GM23338 (cell line): ENCODE results near the gene NOL3. TPM values are rescaled to one million over a fixed set of nuclear protein-coding genes. Genes with fewer than 3 reads are reported as not detected.

Experiments used
- ATAC-seq: fragments of 200-7000 bp; cut with Tn5 transposase; 3 replicates; pipeline ENCODE4 v1.9.1; 2020
- DNase-seq: peaks from one replicate; pipeline ENCODE4 v3.0.0-alpha.2; 2015; ENCODE audit warnings: low spot score
- H2AFZ ChIP-seq: fragments of 200-600 bp; sonication (generic); 2 replicates; pipeline ENCODE4 v1.8.0; 2016; ENCODE audit warnings: antibody characterized with exemption, mild to moderate bottlenecking, moderate library complexity
- H3F3A ChIP-seq: fragments of 200-600 bp; sonication (generic); replicated peaks from 2 replicates; pipeline ENCODE4 v1.8.0; 2017; ENCODE audit warnings: antibody characterized with exemption, mixed run types, low read depth
- H3K27ac ChIP-seq: fragments of 200-600 bp; sonication (generic); 2 replicates; pipeline ENCODE4 v1.6.1; 2016; ENCODE audit warnings: low read depth
- H3K27me3 ChIP-seq: fragments of 200-600 bp; sonication (generic); 2 replicates; pipeline ENCODE4 v1.8.0; 2016; ENCODE audit warnings: mild to moderate bottlenecking, mixed run types, moderate library complexity; ENCODE audit not compliant: insufficient read depth
- H3K36me3 ChIP-seq: fragments of 200-600 bp; sonication (generic); 2 replicates; pipeline ENCODE4 v1.8.0; 2016; ENCODE audit warnings: mild to moderate bottlenecking; ENCODE audit not compliant: insufficient read depth
- H3K4me1 ChIP-seq: fragments of 200-600 bp; sonication (generic); 2 replicates; pipeline ENCODE4 v1.8.0; 2016; ENCODE audit warnings: mild to moderate bottlenecking, moderate library complexity; ENCODE audit not compliant: insufficient read depth
- H3K4me2 ChIP-seq: fragments of 200-600 bp; sonication (generic); 2 replicates; pipeline ENCODE4 v1.7.1; 2017; ENCODE audit warnings: mixed run types
- H3K4me3 ChIP-seq: fragments of 200-600 bp; sonication (generic); 2 replicates; pipeline ENCODE4 v1.6.1; 2016; ENCODE audit warnings: mixed run types
- H3K79me2 ChIP-seq: fragments of 200-600 bp; sonication (generic); replicated peaks from 2 replicates; pipeline ENCODE4 v1.8.0; 2017; ENCODE audit warnings: mild to moderate bottlenecking; ENCODE audit not compliant: insufficient read depth
- H3K9me2 ChIP-seq: fragments of 200-600 bp; sonication (generic); 2 replicates; pipeline ENCODE4 v1.8.0; 2017; ENCODE audit not compliant: insufficient read depth
- H4K20me1 ChIP-seq: fragments of 200-600 bp; sonication (generic); replicated peaks from 2 replicates; pipeline ENCODE4 v1.8.0; 2017; ENCODE audit warnings: mild to moderate bottlenecking; ENCODE audit not compliant: insufficient read depth
- H3K27ac Mint-ChIP-seq: 2 replicates; pipeline ENCODE4 v1.8.0; 2020; ENCODE audit warnings: inconsistent platforms, mild to moderate bottlenecking, moderate library complexity, mixed read lengths
- H3K27me3 Mint-ChIP-seq: 3 replicates; pipeline ENCODE4 v1.8.0; 2022; ENCODE audit warnings: low read depth, mild to moderate bottlenecking, moderate library complexity, mixed read lengths, inconsistent platforms; ENCODE audit not compliant: insufficient read depth, poor library complexity
- H3K36me3 Mint-ChIP-seq: 3 replicates; pipeline ENCODE4 v1.8.0; 2021; ENCODE audit warnings: low read depth, mild to moderate bottlenecking, inconsistent platforms, moderate library complexity, mixed read lengths
- H3K4me1 Mint-ChIP-seq: 3 replicates; pipeline ENCODE4 v1.8.0; 2020; ENCODE audit warnings: mild to moderate bottlenecking, inconsistent platforms, mixed read lengths
- H3K4me3 Mint-ChIP-seq: 3 replicates; pipeline ENCODE4 v1.8.0; 2021; ENCODE audit warnings: moderate library complexity, mild to moderate bottlenecking, inconsistent platforms, mixed read lengths
- H3K9me3 Mint-ChIP-seq: 3 replicates; pipeline ENCODE4 v1.8.0; 2020; ENCODE audit warnings: moderate library complexity, mild to moderate bottlenecking, inconsistent platforms, mixed read lengths
- CREB1 ChIP-seq: fragments of 250-450 bp; sonication (Bioruptor Pico); IDR thresholded peaks from 2 replicates; pipeline ENCODE4 v1.5.0; 2020; ENCODE audit warnings: low read depth, mild to moderate bottlenecking, moderate library complexity
- EZH2 ChIP-seq: fragments of 200-600 bp; sonication (generic); IDR thresholded peaks from one replicate; pipeline ENCODE4 v1.8.0; 2017; ENCODE audit warnings: antibody characterized with exemption, mild to moderate bottlenecking, low read depth; ENCODE audit not compliant: unreplicated experiment
- EZH2phosphoT487 ChIP-seq: fragments of 200-600 bp; sonication (generic); IDR thresholded peaks from one replicate; pipeline ENCODE4 v1.8.1; 2018; ENCODE audit warnings: antibody characterized with exemption; ENCODE audit not compliant: unreplicated experiment
- JUNB ChIP-seq: IDR thresholded peaks from one replicate; pipeline ENCODE4 v1.6.1; 2016; ENCODE audit warnings: antibody characterized with exemption; ENCODE audit not compliant: unreplicated experiment
- NANOG ChIP-seq: IDR thresholded peaks from 2 replicates; pipeline ENCODE4 v1.6.1; 2016; ENCODE audit warnings: antibody characterized with exemption, borderline replicate concordance
- POLR2AphosphoS5 ChIP-seq: IDR thresholded peaks from 2 replicates; pipeline ENCODE4 v1.6.1; 2016; ENCODE audit warnings: antibody characterized with exemption, low read depth
- STAT1 ChIP-seq: IDR thresholded peaks from one replicate; pipeline ENCODE4 v1.6.1; 2016; ENCODE audit warnings: antibody characterized with exemption; ENCODE audit not compliant: unreplicated experiment
- ZNF114 ChIP-seq: fragments of 250-450 bp; sonication (Bioruptor Pico); IDR thresholded peaks from 2 replicates; pipeline ENCODE4 v1.5.0; 2020; ENCODE audit warnings: mild to moderate bottlenecking, moderate library complexity
- ZNF331 ChIP-seq: fragments of 250-450 bp; sonication (Bioruptor Pico); IDR thresholded peaks from 2 replicates; pipeline ENCODE4 v1.5.0; 2020; ENCODE audit warnings: low read depth, mild to moderate bottlenecking, moderate library complexity
- polyA plus RNA-seq: library from polyadenylated mRNA; unstranded; fragments of >200 nt; fragmentation: Nextera tagmentation; extraction: Ambion mirVana; gene quantifications from 2 replicates; pipeline ENCODE4 v1.2.1, GENCODE V29; 2016
- total RNA-seq: library from RNA; depleted of rRNA; stranded (reverse); fragments of >200 nt; shearing (Covaris generic); gene quantifications from 2 replicates; pipeline ENCODE4 v1.2.3, GENCODE V29; 2014
- TF ChIP-seq, protein P1 (sequence below): fragments of 250-450 bp; sonication (Bioruptor Pico); IDR thresholded peaks from 2 replicates; pipeline ENCODE4 v1.5.0; 2020; ENCODE audit warnings: mild to moderate bottlenecking, moderate library complexity
- TF ChIP-seq, protein P2 (sequence below): IDR thresholded peaks from 2 replicates; pipeline ENCODE4 v1.6.1; 2016; ENCODE audit warnings: antibody characterized with exemption
- TF ChIP-seq, protein P3 (sequence below): IDR thresholded peaks from one replicate; pipeline ENCODE4 v1.6.1; 2018; ENCODE audit warnings: antibody characterized with exemption; ENCODE audit not compliant: unreplicated experiment
- TF ChIP-seq, protein P4 (sequence below), 2 experiments: fragments of 200-600 bp in 1 of 2; sonication (generic) in 1 of 2; conservative IDR thresholded peaks; 2 replicates each; pipeline versions ENCODE4 v1.5.1 to v1.6.1; 2016 to 2017; ENCODE audit warnings: antibody characterized with exemption in 2 of 2, low read depth in 2 of 2, mild to moderate bottlenecking in 2 of 2, moderate library complexity in 1 of 2

The NOL3 gene
- total and polyA plus RNA-seq, 2 experiments from 2014 or later: 3.3 to 4.0 TPM

DNA sequence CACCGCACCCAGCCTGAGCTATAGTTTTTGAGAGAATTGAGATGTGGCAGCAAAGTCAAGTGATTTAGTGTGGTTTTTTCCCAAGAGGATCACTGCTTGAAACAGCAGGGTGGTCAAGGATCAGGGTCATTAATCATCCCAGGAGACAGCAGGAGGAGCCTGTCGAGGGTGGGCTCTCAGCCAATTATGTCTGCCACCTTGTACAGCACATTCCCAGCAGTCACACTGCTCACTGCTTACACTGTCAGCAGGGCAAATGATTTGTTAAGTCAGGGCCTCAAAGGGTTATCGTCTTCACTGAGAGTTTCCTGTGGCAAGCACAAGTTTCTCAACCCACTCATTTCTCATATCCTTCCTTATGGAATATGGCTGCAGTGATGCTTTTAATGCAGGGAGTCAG lies 32.7 kb upstream of the NOL3 start:
- H3K36me3 Mint-ChIP-seq: peaks cover 51% of the 10 kb centered on the region
- H3K27me3 Mint-ChIP-seq: peaks cover 1% of the 10 kb centered on the region
- Histone ChIP-seq H3F3A (no peaks in the 10 kb centered on the region), H3K9me2 (no peaks in the 10 kb centered on the region), H3K36me3 (peaks cover 21% of the 10 kb centered on the region; the same call in 1 of the 2 replicates), H3K27ac (no peak overlapping the region), H3K27me3 (no peaks in the 10 kb centered on the region), H3K4me1 (no peaks in the 10 kb centered on the region), H2AFZ (no peak overlapping the region), H3K4me2 (no peak overlapping the region), H3K4me3 (no peak overlapping the region), H4K20me1 (peaks cover 5% of the 10 kb centered on the region; the same call in 1 of the 2 replicates), H3K79me2 (no peaks in the 10 kb centered on the region)
- DNase-seq: no peak
- no peaks in the 10 kb centered on the region for H3K9me3 Mint-ChIP-seq
- ATAC-seq: no peak
- H3K27ac Mint-ChIP-seq: no peak overlapping the region
- H3K4me3 Mint-ChIP-seq: no peak overlapping the region
- no peak for TF ChIP-seq STAT1
- TF ChIP-seq, protein P1, sequence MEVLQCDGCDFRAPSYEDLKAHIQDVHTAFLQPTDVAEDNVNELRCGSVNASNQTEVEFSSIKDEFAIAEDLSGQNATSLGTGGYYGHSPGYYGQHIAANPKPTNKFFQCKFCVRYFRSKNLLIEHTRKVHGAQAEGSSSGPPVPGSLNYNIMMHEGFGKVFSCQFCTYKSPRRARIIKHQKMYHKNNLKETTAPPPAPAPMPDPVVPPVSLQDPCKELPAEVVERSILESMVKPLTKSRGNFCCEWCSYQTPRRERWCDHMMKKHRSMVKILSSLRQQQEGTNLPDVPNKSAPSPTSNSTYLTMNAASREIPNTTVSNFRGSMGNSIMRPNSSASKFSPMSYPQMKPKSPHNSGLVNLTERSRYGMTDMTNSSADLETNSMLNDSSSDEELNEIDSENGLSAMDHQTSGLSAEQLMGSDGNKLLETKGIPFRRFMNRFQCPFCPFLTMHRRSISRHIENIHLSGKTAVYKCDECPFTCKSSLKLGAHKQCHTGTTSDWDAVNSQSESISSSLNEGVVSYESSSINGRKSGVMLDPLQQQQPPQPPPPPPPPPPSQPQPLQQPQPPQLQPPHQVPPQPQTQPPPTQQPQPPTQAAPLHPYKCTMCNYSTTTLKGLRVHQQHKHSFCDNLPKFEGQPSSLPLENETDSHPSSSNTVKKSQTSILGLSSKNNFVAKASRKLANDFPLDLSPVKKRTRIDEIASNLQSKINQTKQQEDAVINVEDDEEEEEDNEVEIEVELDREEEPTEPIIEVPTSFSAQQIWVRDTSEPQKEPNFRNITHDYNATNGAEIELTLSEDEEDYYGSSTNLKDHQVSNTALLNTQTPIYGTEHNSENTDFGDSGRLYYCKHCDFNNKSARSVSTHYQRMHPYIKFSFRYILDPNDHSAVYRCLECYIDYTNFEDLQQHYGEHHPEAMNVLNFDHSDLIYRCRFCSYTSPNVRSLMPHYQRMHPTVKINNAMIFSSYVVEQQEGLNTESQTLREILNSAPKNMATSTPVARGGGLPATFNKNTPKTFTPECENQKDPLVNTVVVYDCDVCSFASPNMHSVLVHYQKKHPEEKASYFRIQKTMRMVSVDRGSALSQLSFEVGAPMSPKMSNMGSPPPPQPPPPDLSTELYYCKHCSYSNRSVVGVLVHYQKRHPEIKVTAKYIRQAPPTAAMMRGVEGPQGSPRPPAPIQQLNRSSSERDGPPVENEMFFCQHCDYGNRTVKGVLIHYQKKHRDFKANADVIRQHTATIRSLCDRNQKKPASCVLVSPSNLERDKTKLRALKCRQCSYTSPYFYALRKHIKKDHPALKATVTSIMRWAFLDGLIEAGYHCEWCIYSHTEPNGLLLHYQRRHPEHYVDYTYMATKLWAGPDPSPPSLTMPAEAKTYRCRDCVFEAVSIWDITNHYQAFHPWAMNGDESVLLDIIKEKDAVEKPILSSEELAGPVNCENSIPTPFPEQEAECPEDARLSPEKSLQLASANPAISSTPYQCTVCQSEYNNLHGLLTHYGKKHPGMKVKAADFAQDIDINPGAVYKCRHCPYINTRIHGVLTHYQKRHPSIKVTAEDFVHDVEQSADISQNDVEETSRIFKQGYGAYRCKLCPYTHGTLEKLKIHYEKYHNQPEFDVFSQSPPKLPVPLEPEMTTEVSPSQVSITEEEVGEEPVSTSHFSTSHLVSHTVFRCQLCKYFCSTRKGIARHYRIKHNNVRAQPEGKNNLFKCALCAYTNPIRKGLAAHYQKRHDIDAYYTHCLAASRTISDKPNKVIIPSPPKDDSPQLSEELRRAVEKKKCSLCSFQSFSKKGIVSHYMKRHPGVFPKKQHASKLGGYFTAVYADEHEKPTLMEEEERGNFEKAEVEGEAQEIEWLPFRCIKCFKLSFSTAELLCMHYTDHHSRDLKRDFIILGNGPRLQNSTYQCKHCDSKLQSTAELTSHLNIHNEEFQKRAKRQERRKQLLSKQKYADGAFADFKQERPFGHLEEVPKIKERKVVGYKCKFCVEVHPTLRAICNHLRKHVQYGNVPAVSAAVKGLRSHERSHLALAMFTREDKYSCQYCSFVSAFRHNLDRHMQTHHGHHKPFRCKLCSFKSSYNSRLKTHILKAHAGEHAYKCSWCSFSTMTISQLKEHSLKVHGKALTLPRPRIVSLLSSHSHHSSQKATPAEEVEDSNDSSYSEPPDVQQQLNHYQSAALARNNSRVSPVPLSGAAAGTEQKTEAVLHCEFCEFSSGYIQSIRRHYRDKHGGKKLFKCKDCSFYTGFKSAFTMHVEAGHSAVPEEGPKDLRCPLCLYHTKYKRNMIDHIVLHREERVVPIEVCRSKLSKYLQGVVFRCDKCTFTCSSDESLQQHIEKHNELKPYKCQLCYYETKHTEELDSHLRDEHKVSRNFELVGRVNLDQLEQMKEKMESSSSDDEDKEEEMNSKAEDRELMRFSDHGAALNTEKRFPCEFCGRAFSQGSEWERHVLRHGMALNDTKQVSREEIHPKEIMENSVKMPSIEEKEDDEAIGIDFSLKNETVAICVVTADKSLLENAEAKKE (CRISPR knock-in tag): no peak
- no peak for TF ChIP-seq EZH2phosphoT487
- no peak for TF ChIP-seq EZH2
- TF ChIP-seq, protein P2, sequence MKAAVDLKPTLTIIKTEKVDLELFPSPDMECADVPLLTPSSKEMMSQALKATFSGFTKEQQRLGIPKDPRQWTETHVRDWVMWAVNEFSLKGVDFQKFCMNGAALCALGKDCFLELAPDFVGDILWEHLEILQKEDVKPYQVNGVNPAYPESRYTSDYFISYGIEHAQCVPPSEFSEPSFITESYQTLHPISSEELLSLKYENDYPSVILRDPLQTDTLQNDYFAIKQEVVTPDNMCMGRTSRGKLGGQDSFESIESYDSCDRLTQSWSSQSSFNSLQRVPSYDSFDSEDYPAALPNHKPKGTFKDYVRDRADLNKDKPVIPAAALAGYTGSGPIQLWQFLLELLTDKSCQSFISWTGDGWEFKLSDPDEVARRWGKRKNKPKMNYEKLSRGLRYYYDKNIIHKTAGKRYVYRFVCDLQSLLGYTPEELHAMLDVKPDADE: no peak
- TF ChIP-seq, protein P3, sequence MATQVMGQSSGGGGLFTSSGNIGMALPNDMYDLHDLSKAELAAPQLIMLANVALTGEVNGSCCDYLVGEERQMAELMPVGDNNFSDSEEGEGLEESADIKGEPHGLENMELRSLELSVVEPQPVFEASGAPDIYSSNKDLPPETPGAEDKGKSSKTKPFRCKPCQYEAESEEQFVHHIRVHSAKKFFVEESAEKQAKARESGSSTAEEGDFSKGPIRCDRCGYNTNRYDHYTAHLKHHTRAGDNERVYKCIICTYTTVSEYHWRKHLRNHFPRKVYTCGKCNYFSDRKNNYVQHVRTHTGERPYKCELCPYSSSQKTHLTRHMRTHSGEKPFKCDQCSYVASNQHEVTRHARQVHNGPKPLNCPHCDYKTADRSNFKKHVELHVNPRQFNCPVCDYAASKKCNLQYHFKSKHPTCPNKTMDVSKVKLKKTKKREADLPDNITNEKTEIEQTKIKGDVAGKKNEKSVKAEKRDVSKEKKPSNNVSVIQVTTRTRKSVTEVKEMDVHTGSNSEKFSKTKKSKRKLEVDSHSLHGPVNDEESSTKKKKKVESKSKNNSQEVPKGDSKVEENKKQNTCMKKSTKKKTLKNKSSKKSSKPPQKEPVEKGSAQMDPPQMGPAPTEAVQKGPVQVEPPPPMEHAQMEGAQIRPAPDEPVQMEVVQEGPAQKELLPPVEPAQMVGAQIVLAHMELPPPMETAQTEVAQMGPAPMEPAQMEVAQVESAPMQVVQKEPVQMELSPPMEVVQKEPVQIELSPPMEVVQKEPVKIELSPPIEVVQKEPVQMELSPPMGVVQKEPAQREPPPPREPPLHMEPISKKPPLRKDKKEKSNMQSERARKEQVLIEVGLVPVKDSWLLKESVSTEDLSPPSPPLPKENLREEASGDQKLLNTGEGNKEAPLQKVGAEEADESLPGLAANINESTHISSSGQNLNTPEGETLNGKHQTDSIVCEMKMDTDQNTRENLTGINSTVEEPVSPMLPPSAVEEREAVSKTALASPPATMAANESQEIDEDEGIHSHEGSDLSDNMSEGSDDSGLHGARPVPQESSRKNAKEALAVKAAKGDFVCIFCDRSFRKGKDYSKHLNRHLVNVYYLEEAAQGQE: no peak
- TF ChIP-seq, protein P4, sequence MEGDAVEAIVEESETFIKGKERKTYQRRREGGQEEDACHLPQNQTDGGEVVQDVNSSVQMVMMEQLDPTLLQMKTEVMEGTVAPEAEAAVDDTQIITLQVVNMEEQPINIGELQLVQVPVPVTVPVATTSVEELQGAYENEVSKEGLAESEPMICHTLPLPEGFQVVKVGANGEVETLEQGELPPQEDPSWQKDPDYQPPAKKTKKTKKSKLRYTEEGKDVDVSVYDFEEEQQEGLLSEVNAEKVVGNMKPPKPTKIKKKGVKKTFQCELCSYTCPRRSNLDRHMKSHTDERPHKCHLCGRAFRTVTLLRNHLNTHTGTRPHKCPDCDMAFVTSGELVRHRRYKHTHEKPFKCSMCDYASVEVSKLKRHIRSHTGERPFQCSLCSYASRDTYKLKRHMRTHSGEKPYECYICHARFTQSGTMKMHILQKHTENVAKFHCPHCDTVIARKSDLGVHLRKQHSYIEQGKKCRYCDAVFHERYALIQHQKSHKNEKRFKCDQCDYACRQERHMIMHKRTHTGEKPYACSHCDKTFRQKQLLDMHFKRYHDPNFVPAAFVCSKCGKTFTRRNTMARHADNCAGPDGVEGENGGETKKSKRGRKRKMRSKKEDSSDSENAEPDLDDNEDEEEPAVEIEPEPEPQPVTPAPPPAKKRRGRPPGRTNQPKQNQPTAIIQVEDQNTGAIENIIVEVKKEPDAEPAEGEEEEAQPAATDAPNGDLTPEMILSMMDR (conservative IDR thresholded peaks at IDR 0.05; ENCODE audit: low read depth in 2 of 2): no peak
- TF ChIP-seq NANOG: no peak
- no peak for TF ChIP-seq ZNF331 (CRISPR knock-in tag)
- TF ChIP-seq POLR2AphosphoS5: no peak
- TF ChIP-seq ZNF114 (CRISPR knock-in tag): no peak
- no peak for TF ChIP-seq JUNB
- no peak for TF ChIP-seq CREB1 (CRISPR knock-in tag)
- no peaks in the 10 kb centered on the region for H3K4me1 Mint-ChIP-seq
